HG02759 (cell line): ENCODE measurements around the gene TREML4.
"Not testable (repeated sequence)": the region's sequence is repeated elsewhere in the genome, so short reads cannot be mapped to it uniquely, and the experiment has no call there.

Experiments
- ATAC-seq: cut with Tn5 transposase; IDR thresholded peaks from one replicate; pipeline ENCODE4 v1.9.1; 2021; ENCODE audit warnings: mild to moderate bottlenecking, moderate library complexity; ENCODE audit not compliant: unreplicated experiment

The TREML4 gene

DNA sequence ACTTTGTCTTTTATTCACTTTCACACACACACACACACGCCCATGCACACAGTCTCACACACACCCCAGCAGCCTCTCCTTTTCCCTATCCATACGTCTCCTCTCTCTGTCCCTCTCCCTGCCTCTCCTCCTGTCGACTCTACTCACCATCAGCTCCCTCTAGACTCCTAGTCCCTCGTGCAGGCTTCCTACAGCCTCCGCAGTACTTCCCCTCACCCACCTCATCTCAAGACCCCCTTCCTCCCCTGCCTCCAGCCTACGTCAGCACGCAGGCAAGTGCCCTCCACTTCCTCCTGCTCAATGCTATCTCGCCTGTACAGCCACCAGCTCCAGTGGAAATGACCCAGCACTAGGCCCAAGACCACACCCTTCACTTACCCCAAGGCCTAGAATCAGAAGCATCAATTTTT, 26.4 kb upstream of the TREML4 start:
- no peak for ATAC-seq

DNA sequence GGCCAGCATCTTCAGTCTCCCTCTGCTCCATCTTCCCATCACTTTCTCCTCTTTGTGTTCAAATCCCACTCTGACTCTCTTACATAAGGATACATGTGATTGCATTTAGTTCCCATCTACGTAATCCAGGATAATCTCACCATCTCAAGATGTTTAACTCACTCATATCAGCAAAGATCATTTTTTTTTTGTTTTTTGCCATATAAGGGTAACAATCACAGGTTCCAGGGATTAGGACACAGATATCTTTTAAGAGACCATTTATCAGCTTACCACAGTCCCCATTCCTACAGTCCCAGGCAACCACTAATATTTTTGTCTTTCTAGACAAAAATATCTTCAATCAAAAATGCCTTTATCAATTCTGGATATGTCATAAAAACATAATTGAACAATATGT, 24.0 kb upstream of the TREML4 start:
- no peak for ATAC-seq

GRCh38 chr6:41208439-41209106, 19.6 kb upstream of the TREML4 start:
- no peak for ATAC-seq

DNA sequence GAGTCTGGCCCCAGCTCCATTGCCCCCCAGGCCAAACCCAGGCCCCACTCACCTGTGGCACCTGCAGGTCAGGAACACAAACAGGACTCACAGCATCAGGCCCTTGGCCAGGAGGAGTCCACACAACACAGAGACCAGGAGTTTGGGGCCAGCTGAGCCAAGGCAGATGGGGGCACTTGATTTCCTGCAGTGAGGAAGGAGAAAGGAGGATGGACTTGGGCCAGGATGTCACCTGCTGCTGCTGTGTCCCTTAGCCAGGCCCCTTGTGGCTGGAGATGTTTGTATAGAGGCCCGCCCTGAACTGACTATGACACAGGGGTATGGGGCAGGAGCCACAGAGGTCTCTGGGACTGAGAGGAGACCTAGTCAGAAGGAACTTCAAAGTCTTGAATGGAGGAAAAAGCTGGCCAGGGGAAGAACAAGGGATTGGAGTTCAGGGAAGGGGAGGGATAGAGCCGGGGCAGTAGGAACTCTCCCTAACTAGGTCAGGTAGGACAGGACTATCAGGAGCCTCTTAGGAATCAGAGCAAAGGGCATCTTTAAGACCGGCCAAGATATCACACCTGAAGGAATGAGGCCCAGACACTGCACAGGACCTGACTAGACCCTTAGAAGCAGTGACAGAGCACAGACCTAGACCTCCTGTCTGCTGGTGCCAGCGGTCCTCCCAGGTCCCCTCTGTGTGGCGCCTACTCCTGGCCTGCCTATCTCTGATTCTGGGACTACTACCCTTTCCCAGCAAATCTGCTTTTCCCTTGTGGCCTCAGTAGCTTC, 18.4 kb upstream of the TREML4 start:
- no peak for ATAC-seq

DNA sequence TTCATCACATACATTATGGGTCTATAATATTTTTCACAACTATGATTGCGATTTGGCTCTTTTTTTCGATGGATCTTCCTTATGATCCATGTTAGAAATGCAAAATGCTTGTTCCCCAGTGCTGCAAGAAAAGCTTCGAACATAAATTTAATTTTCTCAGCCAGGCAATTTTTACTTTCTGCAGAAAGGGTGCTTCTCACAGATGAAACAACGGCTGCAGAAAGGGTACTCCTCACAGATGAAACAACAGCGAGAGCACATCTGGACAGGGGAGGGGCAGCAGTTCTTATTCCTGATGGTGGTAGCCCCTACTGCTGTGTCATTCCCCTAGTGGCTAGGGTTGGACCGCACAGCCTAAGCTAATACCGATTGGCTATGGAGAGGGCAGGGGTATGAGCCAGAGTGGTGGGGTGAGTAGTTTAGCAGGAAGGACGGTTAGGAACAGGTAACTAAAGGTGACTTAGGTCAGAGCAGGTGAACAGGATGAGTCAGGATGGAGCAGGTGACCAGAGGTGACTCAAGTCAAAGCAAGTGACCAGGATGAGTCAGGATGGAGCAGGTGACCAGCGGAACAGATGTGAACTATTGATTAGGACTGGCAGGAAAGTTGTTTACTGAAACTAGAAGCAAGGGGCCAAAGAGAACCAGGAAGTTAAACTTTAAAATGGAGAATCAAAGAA, 13.4 kb upstream of the TREML4 start:
- ATAC-seq: no peak

DNA sequence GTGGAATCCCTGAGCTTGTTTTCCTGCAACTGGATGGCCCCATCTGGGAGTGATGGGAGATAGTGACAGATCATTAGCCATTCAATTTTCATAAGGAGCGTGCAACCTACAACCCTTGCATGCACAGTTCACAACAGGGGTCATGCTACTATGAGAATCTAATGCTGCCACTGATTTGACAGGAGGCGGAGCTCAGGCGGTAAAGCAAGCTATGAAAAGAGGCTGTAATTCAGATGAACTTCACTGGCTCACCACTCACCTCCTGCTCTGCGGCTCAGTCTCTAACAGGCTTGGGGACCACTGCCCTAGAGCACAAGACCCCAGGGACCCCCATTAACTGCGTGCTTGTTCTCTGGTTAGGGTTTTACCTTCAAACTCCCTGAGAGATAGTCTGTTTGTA, 12.4 kb upstream of the TREML4 start:
- ATAC-seq: no peak

- no peak for ATAC-seq
Measured at GRCh38 chr6:41216616-41217015, 11.5 kb upstream of the TREML4 start.

DNA sequence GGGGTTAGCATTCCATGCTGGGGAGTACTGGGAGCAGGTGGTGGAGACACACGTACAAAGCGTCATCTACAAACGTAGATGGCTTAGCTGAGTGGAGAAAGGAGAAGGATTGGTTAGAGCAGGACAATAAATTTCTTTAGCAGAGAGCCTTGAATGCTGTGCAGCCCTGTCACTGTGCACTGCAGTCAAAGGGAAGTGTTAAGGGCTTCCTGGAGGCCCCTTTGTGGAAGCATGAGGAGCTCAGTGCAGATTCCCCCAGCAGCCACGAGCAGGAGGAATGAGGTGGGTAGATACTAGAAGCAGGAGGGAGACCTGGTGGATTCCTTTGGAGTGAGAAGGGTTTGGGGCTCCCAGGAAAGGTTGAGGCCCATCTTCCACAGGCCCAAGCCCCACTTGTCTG, 6.1 kb upstream of the TREML4 start:
- ATAC-seq: no peak

DNA sequence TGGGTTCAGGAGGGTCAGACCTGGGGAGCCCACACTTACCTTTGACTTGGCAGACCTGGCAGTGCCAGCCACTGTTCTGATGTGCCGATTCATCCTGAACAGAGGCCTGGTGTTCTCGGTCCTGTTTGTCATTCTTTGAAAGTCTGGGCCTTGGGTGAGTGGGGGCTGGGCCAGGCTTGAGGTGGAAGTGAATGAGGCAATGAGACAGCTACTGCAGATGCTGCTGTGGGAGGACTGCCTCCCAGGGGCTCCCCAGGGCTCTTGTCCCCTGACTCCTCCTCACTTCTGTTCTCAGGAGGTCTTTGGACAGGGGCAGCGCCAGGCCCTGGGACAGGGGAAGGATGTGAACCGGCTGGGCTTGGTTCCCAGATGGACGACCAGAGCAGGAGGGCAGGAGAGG, 5.6 kb upstream of the TREML4 start:
- no peak for ATAC-seq

GRCh38 chr6:41224800-41225199, 3.3 kb upstream of the TREML4 start:
- no peak for ATAC-seq

DNA sequence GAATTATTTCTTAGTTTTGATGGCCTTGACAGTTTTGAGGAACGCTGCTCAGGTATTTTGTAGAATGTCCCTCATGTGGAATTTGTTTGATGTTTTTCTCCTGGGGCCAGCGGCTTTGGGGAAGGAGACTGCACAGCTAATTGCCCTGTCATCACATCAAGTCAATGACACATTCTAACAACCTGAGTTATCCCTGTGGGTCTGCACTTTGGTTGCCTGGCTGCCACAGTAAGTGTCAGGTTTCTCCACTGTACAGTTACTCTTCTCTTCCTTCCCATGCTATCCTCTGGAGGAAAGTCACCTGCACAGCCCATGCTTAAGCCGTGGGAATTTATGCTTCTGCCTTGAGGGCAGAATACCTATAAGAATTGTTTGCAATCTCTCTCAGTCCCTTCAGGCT, 1.4 kb upstream of the TREML4 start:
- ATAC-seq: no peak

GRCh38 chr6:41228616-41229015, 467 bp downstream of the TREML4 start:
- ATAC-seq: no peak

GRCh38 chr6:41229721-41230120, 1.6 kb downstream of the TREML4 start:
- ATAC-seq: no peak

DNA sequence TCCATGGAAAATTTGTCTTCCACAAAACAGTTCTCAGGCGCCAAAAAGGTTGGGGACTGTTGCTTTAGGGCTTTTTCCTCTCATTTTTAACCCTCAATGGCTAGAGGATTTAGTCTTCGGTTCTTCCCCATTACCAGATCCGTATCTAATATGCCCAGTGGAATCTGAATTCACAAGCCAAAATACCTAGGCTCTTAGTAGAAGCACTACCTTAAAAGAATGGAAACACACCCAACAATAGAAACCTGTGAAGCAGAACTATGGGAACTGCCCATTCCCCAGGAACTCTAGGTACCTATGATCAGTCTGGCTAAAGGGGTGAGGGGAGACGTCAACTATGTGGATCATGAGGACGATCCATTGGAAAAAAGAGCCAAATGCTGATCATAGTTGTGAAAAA, 3.1 kb downstream of the TREML4 start:
- no peak for ATAC-seq

DNA sequence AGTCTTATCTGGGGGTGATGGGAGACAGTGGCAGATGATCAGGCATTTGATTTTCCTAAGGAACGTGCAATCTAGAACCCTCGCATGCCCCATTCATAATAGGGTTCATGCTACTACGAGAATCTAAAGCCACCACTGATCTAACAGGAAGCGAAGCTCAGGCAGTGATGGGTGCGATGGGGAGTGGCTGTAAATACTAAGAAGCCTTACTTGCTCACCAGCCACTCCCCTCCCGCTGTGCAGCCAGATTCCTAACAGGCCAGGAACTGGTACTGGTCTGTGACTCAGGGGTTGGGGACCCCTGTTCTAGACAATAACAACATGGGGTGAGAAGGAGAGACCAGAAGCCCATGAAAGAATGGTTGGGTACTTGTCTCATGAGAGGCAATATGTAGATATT, 4.5 kb downstream of the TREML4 start:
- no peak for ATAC-seq

DNA sequence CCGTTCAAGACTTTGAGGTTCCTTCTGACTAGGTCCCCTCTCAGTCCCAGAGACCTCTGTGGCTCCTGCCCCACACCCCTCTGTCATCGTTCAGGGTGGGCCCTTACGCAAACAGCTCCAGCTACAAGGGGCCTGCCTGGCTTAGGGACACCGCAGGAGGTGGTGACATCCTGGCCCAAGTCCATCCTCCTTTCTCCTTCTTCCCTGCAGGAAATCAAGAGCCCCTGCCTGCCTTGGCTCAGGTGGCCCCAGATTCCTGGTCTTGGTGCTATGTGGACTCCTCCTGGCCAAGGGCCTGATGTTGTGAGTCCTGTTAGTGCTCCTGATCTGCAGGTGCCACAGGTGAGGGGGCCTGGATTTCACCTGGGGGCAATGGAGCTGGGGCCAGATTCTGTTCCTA, 8.1 kb downstream of the TREML4 start:
- no peak for ATAC-seq

DNA sequence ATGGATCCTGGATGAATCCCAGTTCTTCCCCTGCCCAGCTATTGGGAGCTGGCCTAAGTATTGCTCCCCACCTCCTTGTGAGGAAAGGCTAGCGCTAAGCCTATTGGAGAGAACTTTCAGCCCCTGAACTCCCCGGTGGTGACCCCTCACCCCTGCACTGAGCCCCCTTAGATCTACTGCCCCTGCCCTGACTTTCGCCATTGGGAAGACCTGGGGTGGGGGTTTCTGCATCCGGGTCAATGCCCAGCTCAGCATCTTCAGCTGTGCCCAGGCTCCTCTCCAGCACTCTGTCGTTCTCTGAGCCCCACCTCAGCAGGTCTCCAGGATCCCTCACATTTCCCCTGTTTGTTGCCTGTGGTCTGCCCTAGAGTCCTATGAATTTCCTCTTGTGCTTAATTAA, 9.0 kb downstream of the TREML4 start:
- no peak for ATAC-seq

- ATAC-seq: no peak
Measured at GRCh38 chr6:41239467-41240159, 11.5 kb downstream of the TREML4 start.

DNA sequence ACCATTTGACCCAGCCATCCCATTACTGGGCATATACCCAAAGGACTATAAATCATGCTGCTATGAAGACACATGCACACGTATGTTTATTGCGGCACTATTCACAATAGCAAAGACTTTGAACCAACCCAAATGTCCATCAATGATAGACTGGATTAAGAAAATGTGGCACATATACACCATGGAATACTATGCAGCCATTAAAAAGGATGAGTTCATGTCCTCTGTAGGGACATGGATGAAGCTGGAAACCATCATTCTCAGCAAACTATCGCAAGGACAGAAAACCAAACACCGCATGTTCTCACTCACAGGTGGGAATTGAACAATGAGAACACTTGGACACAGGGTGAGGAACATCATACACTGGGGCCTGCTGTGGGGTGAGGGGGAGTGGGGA, 18.4 kb downstream of the TREML4 start:
- ATAC-seq: not testable (repeated sequence)

GRCh38 chr6:41247288-41247865, 19.2 kb downstream of the TREML4 start:
- no peak for ATAC-seq
